C4-2B (cell line): ENCODE measurements around the gene CEMIP.

Experiments
- ZFX ChIP-seq: fragments of 450-650 bp; IDR thresholded peaks from 2 replicates; pipeline ENCODE4 v1.6.1; 2017
- TF ChIP-seq, protein P1 (sequence below): fragments of 450-650 bp; conservative IDR thresholded peaks from 2 replicates; pipeline ENCODE4 v1.5.1; 2017; ENCODE audit warnings: mild to moderate bottlenecking

DNA sequence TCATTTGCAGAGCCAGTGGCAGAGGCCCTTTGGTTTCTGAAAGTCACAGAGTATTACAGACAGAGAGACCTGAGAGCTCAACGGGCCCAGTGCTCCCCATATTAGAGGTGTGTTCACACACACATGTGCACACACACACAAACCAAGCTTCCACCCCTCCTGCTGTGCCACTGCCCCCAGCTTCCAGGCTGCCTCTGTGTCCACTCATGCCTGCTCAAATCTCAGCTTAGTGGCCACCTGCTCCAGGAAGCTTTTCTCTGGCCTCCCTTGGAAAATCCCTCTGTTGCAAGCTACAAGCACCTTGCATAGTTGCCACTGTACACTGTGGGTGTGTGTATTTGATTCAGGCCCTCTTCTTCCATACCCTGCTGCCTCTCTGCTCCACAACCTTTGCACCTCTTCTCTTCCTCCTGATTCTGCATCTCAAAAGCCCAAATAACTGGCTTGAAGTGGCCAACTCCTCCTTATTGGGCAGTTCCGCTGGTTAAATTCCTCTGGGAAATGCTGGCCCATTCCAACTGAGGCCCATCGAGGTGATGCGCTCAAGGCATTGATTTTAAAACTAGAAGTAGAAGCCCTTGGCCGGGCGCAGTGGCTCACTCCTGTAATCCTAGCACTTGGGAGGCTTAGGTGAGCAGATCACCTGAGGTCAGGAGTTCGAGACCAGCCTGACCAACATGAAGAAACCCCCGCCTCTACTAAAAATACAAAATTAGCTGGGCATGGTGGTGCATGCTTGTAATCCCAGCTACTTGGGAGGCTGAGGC lies 187.4 kb downstream of the CEMIP start:
- TF ChIP-seq, protein P1, sequence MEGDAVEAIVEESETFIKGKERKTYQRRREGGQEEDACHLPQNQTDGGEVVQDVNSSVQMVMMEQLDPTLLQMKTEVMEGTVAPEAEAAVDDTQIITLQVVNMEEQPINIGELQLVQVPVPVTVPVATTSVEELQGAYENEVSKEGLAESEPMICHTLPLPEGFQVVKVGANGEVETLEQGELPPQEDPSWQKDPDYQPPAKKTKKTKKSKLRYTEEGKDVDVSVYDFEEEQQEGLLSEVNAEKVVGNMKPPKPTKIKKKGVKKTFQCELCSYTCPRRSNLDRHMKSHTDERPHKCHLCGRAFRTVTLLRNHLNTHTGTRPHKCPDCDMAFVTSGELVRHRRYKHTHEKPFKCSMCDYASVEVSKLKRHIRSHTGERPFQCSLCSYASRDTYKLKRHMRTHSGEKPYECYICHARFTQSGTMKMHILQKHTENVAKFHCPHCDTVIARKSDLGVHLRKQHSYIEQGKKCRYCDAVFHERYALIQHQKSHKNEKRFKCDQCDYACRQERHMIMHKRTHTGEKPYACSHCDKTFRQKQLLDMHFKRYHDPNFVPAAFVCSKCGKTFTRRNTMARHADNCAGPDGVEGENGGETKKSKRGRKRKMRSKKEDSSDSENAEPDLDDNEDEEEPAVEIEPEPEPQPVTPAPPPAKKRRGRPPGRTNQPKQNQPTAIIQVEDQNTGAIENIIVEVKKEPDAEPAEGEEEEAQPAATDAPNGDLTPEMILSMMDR = no peak
- TF ChIP-seq ZFX = no peak
